A204.1 (cell line): ENCODE data around the gene SFMBT2.

ENCODE experiments used
- FAIRE-seq: peaks from 2 replicates; lab custom pipeline; 2012; peaks lifted over from hg19 to GRCh38; lab: Jason Lieb, UNC

SFMBT2 gene

GRCh38 chr10:7263616-7264015 is 147.2 kb downstream of the SFMBT2 start:
- FAIRE-seq: no peak

DNA sequence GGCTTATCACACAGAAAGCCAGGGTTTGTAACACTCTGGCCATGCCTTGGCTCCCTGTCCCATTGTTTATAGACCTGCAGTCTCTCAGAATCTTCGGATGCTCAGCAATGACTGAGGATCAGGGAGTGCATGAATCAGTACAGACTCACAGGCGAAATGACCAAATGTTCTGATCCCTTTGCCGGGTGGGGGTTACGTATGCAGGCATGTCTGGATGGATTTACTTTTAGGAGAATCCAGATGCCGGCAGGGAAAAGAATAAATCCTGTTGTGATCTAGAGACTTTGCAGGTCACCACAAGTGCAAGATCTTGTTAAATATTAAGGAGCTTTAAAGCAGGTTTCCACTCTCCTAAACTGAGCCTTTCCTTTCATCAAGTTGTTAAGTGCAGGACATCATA is 149.5 kb downstream of the SFMBT2 start:
- no peak for FAIRE-seq

DNA sequence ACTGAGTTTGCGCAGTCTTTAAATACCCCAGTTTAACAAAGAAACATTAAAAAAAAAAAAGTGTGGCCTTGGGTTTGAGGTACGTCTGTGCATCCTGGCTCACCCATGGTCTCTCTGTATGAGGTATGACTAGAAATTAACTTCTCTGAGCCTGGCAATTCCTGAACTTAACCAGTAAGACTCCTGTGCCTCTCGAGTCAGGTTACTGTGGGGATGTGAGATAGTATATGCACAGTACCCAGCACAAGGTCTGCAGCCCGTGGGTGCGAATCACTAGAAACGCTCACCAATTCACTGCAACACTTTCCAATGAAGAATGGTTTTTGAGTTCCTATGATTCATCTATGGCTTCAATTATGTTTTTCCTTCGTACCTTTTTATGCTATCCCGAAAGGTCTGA is 149.9 kb downstream of the SFMBT2 start:
- FAIRE-seq: no peak

GRCh38 chr10:7260412-7260900 is 150.4 kb downstream of the SFMBT2 start:
- no peak for FAIRE-seq

DNA sequence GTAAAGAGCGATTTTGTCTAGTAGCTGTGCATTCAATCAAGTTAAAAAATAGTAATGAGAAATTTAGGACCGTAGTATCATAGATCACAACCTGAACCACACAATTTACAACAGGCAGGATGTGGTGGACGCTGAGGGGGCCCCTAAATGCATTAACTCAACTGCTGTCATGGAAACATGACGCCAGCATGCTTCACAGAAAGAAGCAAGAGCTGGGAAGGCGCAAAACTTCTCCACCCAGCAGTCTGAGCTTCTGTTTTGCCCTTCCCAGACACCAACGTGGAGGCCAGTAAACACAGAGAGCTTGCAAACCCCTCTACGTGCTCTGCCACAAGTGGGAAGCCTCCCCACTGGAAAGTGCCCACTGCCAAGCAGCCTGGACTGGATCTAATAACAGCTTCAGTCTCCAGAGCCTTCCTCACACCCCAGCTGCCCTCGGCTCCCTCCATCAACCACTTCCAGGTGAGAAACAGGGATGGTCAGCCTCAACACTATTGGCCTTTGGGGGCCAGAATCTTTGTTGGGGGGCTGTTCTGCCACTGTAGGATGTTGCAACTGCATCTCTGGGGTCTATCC is 151.8 kb downstream of the SFMBT2 start:
- no peak for FAIRE-seq

DNA sequence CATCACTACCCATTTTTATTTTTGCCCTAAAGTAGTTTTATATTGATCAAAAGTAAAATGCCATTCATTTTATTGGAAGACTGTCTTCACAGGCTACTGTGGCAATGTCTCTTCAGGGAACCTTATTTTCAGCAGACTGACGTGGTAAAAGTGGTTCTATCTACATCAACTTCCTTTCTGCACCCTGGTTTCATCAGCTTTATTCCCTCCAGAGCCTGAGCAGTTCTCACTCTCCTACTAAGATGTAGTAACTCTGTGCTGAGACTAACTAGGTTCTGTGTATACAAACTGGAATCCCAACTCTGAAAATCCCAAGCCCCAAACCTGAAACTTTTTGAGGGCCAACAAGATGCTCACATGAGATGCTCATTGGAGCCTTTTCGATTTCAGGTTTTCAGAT is 155.3 kb downstream of the SFMBT2 start:
- no peak for FAIRE-seq

DNA sequence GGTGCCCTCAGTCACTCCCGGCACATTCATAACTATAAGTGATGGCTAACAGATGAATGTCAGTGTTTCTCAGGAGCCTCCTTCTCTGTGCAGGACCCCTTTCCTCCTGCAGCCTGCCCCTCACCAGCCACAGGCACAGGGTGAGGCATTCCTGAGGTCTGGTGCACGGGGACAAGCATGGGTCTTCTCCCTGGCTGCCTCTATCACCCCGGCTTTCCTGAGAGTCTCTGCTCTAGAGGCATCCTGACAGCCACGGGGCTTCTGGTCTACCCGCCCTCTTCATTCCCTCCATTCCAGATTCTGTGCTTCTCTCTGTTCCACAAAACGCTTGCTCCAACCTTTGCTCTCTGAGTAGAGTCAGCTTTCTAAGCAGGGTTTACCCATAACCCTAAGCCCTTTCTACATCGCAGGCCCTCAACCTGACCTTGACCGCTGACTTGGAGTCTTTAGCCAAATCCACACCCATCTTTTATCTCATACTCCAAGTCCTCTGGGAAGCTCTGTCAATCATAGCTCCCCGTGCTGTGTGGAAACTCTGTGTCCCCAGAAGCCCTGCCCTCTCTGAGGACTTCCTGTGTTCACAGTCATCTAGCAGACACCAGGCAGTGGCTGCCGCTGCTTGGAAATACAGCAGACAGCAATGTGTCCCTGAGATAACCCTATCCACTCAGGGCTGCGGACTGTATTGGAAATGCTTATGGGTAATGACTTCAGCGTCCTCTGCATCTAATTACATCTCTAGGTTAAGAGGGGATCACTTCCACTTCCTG is 159.0 kb downstream of the SFMBT2 start:
- FAIRE-seq: no peak

- no peak for FAIRE-seq
Observed at GRCh38 chr10:7250236-7250635, 160.6 kb downstream of the SFMBT2 start.

DNA sequence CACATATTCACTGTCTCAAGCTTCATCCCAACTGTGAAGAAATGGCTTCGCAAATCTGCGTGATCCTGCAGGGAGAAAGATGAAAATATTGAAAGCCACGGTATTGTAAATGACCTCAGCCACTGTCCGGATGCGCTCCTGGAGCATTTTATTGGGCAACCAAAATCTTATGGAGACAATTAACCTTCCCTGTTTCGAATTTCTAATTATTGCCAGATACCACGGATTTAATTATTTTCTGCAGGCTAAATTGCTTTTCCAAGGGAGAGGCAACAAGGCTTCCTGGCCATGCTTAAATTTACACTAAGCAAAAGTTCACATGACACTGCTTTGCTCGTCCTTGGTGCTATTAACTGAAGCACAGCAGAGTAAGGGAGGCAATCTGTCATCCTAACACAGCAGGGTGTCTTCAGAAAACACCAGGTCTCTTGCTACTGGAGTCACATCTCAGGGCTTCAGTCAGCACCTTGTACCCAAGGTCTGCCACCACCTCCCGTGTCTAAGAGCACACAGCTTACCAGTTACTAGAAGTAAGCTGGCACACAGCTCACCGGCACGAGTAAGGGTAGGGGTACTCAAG is 162.2 kb downstream of the SFMBT2 start:
- FAIRE-seq: no peak

GRCh38 chr10:7248148-7248547 is 162.7 kb downstream of the SFMBT2 start:
- FAIRE-seq: no peak

GRCh38 chr10:7245505-7245904 is 165.3 kb downstream of the SFMBT2 start:
- no peak for FAIRE-seq

DNA sequence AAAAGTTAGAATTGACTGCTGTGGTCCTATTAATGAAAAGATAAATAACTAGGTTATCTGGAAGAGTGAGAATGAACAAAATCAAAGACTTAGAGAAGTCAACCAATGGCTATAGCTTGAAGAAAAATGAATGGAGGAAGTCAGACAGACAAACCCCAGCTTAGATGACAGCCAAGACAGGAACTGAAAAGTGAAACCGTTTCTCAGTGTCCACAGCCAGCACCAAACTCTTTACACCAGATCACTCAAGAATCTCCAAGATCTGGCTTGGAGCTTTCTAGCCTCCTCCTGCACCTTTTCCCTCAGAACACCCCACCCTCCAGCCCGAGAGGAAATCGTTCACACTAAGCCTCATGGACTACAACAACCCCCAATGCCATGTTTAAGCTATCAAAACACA is 167.0 kb downstream of the SFMBT2 start:
- FAIRE-seq: no peak

DNA sequence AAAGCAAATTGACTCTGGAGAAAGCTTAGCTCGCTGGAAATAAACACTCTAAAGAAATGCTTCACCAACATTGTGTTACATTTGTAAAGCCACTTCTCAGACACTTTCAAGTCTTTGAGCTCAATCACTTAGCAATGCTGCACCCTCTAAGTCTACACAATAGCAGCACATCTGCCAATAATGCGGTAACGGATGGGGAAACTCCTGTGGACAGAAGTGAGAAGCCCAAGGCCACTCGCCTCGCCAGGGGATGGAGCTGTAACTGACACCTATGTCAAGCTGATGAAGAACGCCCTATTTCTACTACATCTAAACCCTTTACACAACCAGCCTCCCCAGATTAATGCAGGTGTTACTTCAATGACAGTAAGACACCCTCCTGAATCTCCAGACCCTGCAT is 167.7 kb downstream of the SFMBT2 start:
- no peak for FAIRE-seq

- no peak for FAIRE-seq
Observed at GRCh38 chr10:7239312-7239985, 171.4 kb downstream of the SFMBT2 start.

GRCh38 chr10:7235376-7235775 is 175.5 kb downstream of the SFMBT2 start:
- FAIRE-seq: no peak

DNA sequence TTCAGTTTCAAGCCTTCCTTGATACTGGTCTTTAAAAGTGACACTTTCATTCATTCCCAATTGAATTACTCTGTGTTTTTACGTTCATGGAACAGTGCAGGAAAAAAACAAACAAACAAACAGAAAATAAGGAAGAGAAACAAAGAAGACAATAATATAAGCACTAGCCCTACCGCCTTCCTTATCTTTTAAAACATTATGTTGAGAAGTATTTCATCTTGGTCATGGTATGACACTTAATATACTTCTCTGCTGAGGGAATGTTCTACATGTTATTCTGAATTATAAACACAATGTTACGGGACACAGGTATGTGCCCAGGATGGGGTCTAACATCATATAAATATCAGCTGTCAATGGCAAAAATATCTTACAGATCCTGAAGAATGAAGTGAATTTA is 176.7 kb downstream of the SFMBT2 start:
- FAIRE-seq: no peak

- FAIRE-seq: no peak
Observed at GRCh38 chr10:7233259-7233991, 177.4 kb downstream of the SFMBT2 start.

DNA sequence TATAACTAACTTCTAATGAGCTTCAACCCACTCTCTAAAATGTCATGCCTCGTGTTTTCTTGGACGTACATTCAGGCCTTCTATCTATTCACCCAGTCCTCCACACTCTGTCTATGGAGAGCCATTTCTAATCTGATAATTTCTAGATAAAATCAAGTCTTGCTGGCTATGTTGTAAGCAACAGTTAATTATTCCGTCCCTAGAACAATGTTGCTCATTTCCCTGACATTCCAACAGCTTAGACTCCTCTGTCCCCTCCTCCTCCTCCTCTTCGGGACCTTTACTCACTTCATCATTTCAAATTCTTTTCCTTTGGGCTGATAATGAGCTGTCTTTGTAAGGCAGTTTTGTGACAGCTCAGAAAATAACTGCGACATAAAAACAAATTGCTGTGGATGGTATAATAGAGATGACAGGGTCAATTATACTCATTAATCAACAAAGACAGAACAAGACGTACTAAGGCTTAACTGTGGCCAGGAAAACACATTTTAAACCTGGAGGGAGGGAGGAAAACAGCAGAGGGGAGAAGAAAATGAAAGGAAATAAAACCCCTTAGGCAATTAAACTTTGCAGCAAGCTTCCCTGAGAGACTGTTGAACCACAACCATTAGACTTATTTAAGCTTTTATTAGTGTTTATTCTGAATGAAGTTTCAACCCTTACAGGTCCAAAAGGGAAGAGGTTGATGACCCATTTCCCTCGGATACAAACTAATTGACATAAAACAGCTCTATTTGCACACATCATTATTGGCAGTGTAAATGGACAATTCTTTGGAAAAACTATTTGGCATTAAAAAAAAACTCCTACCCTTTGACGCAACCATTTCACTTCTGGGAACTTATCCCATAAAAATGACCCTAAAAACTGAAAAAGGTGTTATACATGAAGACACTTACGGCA is 179.1 kb downstream of the SFMBT2 start:
- no peak for FAIRE-seq

- no peak for FAIRE-seq
Observed at GRCh38 chr10:7230951-7231350, 179.9 kb downstream of the SFMBT2 start.

DNA sequence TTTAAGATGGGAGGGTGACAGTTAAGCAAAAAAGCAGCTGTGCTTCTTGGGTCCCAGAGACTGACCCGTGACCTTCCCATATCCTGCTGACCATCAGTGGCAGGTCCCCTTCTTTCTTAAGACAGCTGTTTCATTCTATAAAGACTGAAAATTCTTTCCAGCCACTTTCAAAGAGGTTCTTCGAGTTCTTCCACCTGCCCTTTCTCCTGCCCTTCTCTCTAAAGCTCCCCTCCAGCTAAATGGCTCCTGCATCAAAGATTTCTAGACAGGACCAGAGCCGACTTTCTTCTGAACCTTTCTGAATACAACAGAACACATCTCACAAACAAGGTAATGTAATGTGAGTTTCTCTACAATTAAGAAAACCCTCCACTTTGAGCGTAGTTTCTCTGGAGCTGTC is 180.8 kb downstream of the SFMBT2 start:
- no peak for FAIRE-seq

DNA sequence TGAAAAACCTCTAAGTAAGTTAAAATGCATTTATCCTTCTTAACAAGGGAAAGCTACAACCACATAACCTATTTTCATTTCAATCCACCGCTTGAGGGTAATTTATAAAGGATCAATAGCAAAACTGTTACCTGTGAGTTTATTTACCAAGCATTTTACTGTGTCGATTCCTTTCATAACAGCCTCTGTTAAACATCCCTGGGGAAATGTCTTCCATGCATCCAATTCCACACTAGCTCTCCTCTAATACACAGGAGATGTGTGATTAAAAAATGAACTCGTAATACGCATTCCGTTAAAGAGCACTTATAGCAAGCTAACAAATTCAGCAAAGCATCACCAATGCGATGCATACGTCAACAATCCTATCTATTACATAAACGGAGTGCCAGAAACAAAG is 185.7 kb downstream of the SFMBT2 start:
- FAIRE-seq: no peak
